K562 (cell line): ENCODE data around the gene RINT1.

ENCODE experiments used
- TBP ChIP-seq: optimal IDR thresholded peaks from 2 replicates; pipeline ENCODE3; 2011; ENCODE audit warnings: low read depth, low read length, improper control_type of control experiment
- TF ChIP-seq, protein P1 (sequence below), 3 experiments: IDR thresholded peaks in 2 of 3; conservative IDR thresholded peaks in 1 of 3; 2 replicates each; pipeline ENCODE4 v1.5.1; 2011 to 2012; ENCODE audit warnings: low read length in 3 of 3, mild to moderate bottlenecking in 3 of 3, control low read depth in 2 of 3, improper control_type of control experiment in 1 of 3, inconsistent platforms in 1 of 3, low read depth in 1 of 3, mixed read lengths in 1 of 3, moderate library complexity in 1 of 3; ENCODE audit not compliant: insufficient read depth in 2 of 3

GRCh38 chr7:105581066-105581811 is 49.2 kb downstream of the RINT1 start, which contains the start of gene EFCAB10:
- TF ChIP-seq, protein P1, sequence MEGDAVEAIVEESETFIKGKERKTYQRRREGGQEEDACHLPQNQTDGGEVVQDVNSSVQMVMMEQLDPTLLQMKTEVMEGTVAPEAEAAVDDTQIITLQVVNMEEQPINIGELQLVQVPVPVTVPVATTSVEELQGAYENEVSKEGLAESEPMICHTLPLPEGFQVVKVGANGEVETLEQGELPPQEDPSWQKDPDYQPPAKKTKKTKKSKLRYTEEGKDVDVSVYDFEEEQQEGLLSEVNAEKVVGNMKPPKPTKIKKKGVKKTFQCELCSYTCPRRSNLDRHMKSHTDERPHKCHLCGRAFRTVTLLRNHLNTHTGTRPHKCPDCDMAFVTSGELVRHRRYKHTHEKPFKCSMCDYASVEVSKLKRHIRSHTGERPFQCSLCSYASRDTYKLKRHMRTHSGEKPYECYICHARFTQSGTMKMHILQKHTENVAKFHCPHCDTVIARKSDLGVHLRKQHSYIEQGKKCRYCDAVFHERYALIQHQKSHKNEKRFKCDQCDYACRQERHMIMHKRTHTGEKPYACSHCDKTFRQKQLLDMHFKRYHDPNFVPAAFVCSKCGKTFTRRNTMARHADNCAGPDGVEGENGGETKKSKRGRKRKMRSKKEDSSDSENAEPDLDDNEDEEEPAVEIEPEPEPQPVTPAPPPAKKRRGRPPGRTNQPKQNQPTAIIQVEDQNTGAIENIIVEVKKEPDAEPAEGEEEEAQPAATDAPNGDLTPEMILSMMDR (IDR thresholded peaks at IDR 0.05 in 2 of 3, conservative IDR thresholded peaks at IDR 0.05 in 1 of 3; ENCODE audit: insufficient read depth in 2 of 3, low read depth in 1 of 3, low read length in 3 of 3) = no peak
- TF ChIP-seq TBP = no peak
